Activated naive CD4-positive, alpha-beta T cell treated with anti-CD3 and anti-CD28 coated beads for 36 hours (primary cell): ENCODE results near the gene PSORS1C2. TPM values are rescaled to one million over a fixed set of nuclear protein-coding genes. Genes with fewer than 3 reads are reported as not detected.

Source experiments
- CTCF ChIA-PET: fragments of 350-600 bp; sonication (Branson Sonifier 250); formaldehyde crosslinking; loops from one replicate; lab custom pipeline; 2021; ENCODE audit warnings: antibody characterized with exemption; lab: Charles Lee
- DNase-seq: peaks from one replicate; pipeline ENCODE4 v3.0.0-alpha.2; 2020
- H3K27ac Mint-ChIP-seq: one replicate; pipeline ENCODE4 v1.8.0; 2021; ENCODE audit warnings: mild to moderate bottlenecking, mixed read lengths
- H3K27me3 Mint-ChIP-seq: one replicate; pipeline ENCODE4 v1.8.0; 2021; ENCODE audit warnings: low read depth, mixed read lengths
- H3K36me3 Mint-ChIP-seq: one replicate; pipeline ENCODE4 v1.8.0; 2021; ENCODE audit warnings: low read depth, mixed read lengths
- H3K4me1 Mint-ChIP-seq: one replicate; pipeline ENCODE4 v1.8.0; 2021; ENCODE audit warnings: low read depth, mixed read lengths
- H3K4me3 Mint-ChIP-seq: one replicate; pipeline ENCODE4 v1.8.0; 2021; ENCODE audit warnings: mild to moderate bottlenecking, moderate library complexity, mixed read lengths
- H3K9me3 Mint-ChIP-seq: one replicate; pipeline ENCODE4 v1.8.0; 2021; ENCODE audit warnings: mixed read lengths
- intact Hi-C: fragments of 100-400 bp; cut with micrococcal nuclease; formaldehyde crosslinking; loops from one replicate; pipeline ENCODE4 v1.15.1; 2023
- total RNA-seq, 2 experiments: library from RNA; stranded (reverse); gene quantifications; one replicate each; pipeline ENCODE4 v1.2.3, GENCODE V29; 2021

Gene PSORS1C2
- total RNA-seq, 2 experiments from 2014 or later: not detected

DNA sequence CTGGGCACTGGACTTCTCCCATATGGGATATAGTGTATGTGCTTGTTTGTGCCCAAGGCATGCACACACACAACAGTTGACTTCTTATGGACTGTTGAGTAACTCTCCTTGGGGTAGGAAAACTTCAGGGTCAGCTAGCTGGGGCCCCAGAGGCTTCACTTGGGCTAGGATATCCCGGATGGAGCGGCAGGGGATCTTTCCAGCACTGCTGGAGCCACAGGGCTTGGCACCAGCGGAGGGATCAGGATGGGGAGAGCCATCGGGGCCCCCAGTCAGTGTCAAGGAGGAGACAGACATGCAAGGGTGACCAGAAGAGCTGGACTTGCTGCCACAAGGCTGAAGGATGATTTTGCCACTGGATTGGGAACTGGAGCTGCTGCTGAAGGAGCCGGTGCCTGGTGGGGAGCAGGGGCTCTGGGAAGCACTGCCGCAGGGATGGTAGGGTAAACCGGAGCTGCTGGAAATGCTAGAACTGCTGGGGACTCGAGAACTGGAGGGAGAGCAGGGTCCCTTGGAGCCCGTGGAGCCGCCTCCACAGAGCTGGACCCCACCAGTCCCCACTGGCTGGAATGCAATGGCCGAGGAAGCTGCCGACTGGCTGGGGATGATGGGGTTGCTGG is 22.8 kb downstream of the PSORS1C2 start:
- Mint-ChIP-seq H3K36me3 (no peaks in the 10 kb centered on the region), H3K4me1 (peaks cover 5% of the 10 kb centered on the region), H3K9me3 (no peaks in the 10 kb centered on the region), H3K27me3 (no peaks in the 10 kb centered on the region), H3K27ac (no peak overlapping the region), H3K4me3 (no peak overlapping the region)
- intact Hi-C loops: loop anchor here (1.0 kb wide), 1 partner anchor 29 kb away; no protein-coding TSS in a partner anchor
- DNase-seq: no peak
- CTCF ChIA-PET: interaction anchor here (0.6 to 2.3 kb wide), 5 partner anchors 9 to 29 kb away, joined by 3 to 10 read pairs (median 8); no protein-coding TSS in a partner anchor

GRCh38 chr6:31114970-31115849 is 23.7 kb downstream of the PSORS1C2 start:
- Mint-ChIP-seq H3K27me3 (no peaks in the 10 kb centered on the region), H3K27ac (no peak overlapping the region), H3K4me1 (peaks cover 5% of the 10 kb centered on the region), H3K9me3 (no peaks in the 10 kb centered on the region), H3K36me3 (no peaks in the 10 kb centered on the region), H3K4me3 (no peak overlapping the region)
- DNase-seq: no peak
- intact Hi-C loops: loop anchor here (1.0 kb wide), 1 partner anchor 28 kb away; no protein-coding TSS in a partner anchor
- CTCF ChIA-PET: interaction anchor here (1.5 to 2.3 kb wide), 6 partner anchors 10 to 28 kb away, joined by 3 to 10 read pairs (median 8); no protein-coding TSS in a partner anchor

GRCh38 chr6:31114541-31114878 is 24.4 kb downstream of the PSORS1C2 start, which contains the start of gene PSORS1C1:
Gene PSORS1C1, plus strand, starts transcription at chr6:31114800. Its CDS starts 14,833 bp downstream, at chr6:31129633.
- Mint-ChIP-seq H3K27me3 (no peaks in the 10 kb centered on the region), H3K36me3 (no peaks in the 10 kb centered on the region), H3K9me3 (no peaks in the 10 kb centered on the region), H3K4me1 (peaks cover 5% of the 10 kb centered on the region), H3K27ac (no peak within 1 kb of the TSS), H3K4me3 (no peak within 1 kb of the TSS)
- intact Hi-C loops: no loop called here
- CTCF ChIA-PET: interaction anchor here (1.5 to 2.3 kb wide), 3 partner anchors 13 to 22 kb away, joined by 3 to 8 read pairs (median 4); no protein-coding TSS in a partner anchor
- DNase-seq: no peak

DNA sequence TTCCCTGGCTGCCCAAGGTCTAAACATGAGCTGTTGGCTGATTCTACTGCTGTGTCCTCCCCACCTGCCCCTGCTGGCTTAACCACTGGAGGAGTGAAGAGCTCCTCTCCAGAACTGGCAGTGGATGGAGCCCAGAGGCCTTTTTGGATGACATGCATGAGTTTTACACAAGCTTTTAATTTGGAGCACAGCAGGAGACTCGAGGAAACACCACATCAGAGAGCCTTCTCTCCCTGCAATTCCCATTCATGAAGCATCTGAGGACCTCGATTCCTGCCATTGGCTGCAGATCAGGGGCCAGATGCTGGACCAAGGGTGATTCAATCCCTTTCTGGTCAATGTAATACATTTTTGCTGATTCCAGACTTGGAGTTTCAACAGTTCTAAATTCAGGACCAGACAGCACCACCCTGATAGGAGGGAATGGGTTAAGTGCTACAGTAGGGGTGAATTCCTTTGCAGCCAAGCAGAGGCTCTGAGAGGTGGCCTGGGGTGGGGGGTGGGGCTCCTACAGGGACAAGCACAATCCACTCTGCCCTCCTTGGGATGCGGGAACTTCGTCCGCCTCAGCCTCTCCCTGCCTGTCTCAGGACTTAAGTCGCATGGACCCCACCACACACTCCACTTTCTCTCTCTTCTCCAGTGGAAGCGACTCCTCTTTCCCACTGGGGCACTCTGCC is 24.9 kb downstream of the PSORS1C2 start:
- intact Hi-C loops: no loop called here
- CTCF ChIA-PET: interaction anchor here (1.5 kb wide), 2 partner anchors 13 to 23 kb away, joined by 3 to 4 read pairs; no protein-coding TSS in a partner anchor
- no peaks in the 10 kb centered on the region for H3K36me3 Mint-ChIP-seq
- H3K4me3 Mint-ChIP-seq: no peak overlapping the region
- H3K27ac Mint-ChIP-seq: no peak overlapping the region
- H3K27me3 Mint-ChIP-seq: no peaks in the 10 kb centered on the region
- DNase-seq: no peak
- H3K9me3 Mint-ChIP-seq: no peaks in the 10 kb centered on the region
- H3K4me1 Mint-ChIP-seq: peaks cover 5% of the 10 kb centered on the region

- Mint-ChIP-seq H3K27me3 (no peaks in the 10 kb centered on the region), H3K27ac (no peak within 1 kb of the TSS), H3K4me1 (peaks cover 5% of the 10 kb centered on the region), H3K9me3 (no peaks in the 10 kb centered on the region), H3K4me3 (no peak within 1 kb of the TSS), H3K36me3 (no peaks in the 10 kb centered on the region)
- no peak for DNase-seq
- intact Hi-C loops: no loop called here
- CTCF ChIA-PET: interaction anchor here (0.5 to 0.8 kb wide), 2 partner anchors 14 to 254 kb away, joined by 3 read pairs; no protein-coding TSS in a partner anchor
Observed at GRCh38 chr6:31112478-31112877, 26.4 kb downstream of the PSORS1C2 start, which contains the start of gene C6orf15. Gene C6orf15, minus strand, starts transcription at chr6:31112575. Its CDS starts 20 bp downstream, at chr6:31112555.

DNA sequence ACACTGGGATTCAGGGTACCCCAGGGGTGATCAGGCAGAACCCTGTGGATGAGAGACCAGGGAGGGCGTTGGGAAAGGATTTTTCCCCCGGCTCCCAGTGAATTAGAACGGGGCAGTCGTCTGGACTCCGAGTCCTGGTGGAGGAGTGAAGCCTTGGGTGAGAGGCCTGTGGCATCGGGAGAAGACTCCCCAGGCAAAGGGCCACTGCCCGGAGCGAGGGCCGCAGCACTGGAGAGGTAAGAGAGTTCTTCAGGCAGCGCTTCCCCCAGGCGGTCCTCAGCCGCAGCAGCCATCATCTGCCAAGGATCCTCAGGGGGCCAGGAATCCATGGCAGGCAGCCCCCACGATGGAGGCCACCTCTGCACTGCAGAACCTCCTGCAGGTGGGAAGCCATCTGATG is 27.2 kb downstream of the PSORS1C2 start:
- no peaks in the 10 kb centered on the region for H3K27me3 Mint-ChIP-seq
- CTCF ChIA-PET: interaction anchor here (0.5 to 0.7 kb wide), 2 partner anchors 15 to 44 kb away, joined by 3 read pairs; no protein-coding TSS in a partner anchor
- peaks cover 5% of the 10 kb centered on the region for H3K4me1 Mint-ChIP-seq
- H3K4me3 Mint-ChIP-seq: no peak overlapping the region
- H3K27ac Mint-ChIP-seq: no peak overlapping the region
- no peaks in the 10 kb centered on the region for H3K36me3 Mint-ChIP-seq
- no peak for DNase-seq
- intact Hi-C loops: no loop called here
- no peaks in the 10 kb centered on the region for H3K9me3 Mint-ChIP-seq

GRCh38 chr6:31110825-31111582 is 27.9 kb downstream of the PSORS1C2 start:
- no peaks in the 10 kb centered on the region for H3K27me3 Mint-ChIP-seq
- no peak overlapping the region for H3K4me3 Mint-ChIP-seq
- DNase-seq: no peak
- H3K9me3 Mint-ChIP-seq: no peaks in the 10 kb centered on the region
- H3K4me1 Mint-ChIP-seq: peaks cover 5% of the 10 kb centered on the region
- H3K36me3 Mint-ChIP-seq: no peaks in the 10 kb centered on the region
- CTCF ChIA-PET: interaction anchor here (0.7 to 1.1 kb wide), 2 partner anchors 16 to 45 kb away, joined by 3 read pairs; no protein-coding TSS in a partner anchor
- intact Hi-C loops: no loop called here
- H3K27ac Mint-ChIP-seq: no peak overlapping the region

DNA sequence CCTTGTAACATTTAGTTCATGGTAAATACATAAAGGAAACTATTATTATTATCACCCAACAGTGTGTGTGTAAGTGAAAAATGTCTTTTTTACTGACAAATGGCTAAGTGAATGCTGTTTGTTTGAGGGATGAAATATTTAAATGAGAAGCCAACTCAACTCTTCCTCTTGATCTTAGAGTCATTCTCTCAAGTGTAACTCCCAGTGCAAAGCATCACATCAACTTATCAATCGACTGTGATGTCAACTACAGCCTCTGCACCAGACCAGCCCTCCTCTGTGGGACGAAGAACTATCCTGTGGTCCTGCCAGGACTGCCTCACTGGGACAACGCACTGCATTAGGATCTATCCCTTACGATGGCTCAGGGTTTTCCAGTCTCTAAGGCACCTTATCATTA is 31.8 kb downstream of the PSORS1C2 start:
- no peak for DNase-seq
- Mint-ChIP-seq H3K27ac (no peak overlapping the region), H3K36me3 (no peaks in the 10 kb centered on the region), H3K9me3 (no peaks in the 10 kb centered on the region), H3K27me3 (no peaks in the 10 kb centered on the region), H3K4me3 (no peak overlapping the region), H3K4me1 (peaks cover 3% of the 10 kb centered on the region)
- intact Hi-C loops: no loop called here
- CTCF ChIA-PET: no interaction called here

- Mint-ChIP-seq H3K36me3 (no peaks in the 10 kb centered on the region), H3K9me3 (no peaks in the 10 kb centered on the region), H3K4me1 (peaks cover 4% of the 10 kb centered on the region), H3K4me3 (no peak overlapping the region), H3K27ac (no peak overlapping the region), H3K27me3 (no peaks in the 10 kb centered on the region)
- CTCF ChIA-PET: interaction anchor here (1.1 kb wide), 1 partner anchor 23 kb away, joined by 3 read pairs; no protein-coding TSS in a partner anchor
- no peak for DNase-seq
- intact Hi-C loops: no loop called here
Observed at GRCh38 chr6:31103136-31103535, 35.7 kb downstream of the PSORS1C2 start.

DNA sequence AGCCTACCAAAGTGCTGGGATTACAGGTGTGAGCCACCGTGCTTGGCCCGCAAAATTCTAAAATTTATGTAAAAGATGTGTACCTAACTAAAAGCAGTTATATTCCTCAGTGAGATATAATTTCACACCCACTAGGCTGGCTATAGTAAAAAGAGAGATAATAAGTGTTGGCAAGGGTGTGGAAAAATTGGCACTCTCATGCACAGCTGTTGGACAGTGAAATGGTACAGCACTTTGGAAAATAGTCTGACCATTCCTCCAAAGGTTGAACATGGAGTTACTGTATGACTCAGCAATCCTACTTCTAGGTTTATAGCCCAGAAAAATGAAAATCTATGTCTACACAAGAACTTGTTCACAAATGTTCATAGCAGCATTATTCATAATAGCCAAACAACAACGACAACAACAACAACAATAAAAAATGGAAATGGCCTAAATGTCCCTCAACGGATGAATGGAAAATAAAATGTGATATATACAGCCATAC is 40.4 kb downstream of the PSORS1C2 start:
- H3K27ac Mint-ChIP-seq: no peak overlapping the region
- peaks cover 39% of the 10 kb centered on the region for H3K4me1 Mint-ChIP-seq
- no peaks in the 10 kb centered on the region for H3K9me3 Mint-ChIP-seq
- H3K36me3 Mint-ChIP-seq: no peaks in the 10 kb centered on the region
- no peak overlapping the region for H3K4me3 Mint-ChIP-seq
- DNase-seq: no peak
- intact Hi-C loops: no loop called here
- CTCF ChIA-PET: no interaction called here
- no peaks in the 10 kb centered on the region for H3K27me3 Mint-ChIP-seq

GRCh38 chr6:31096656-31097055 is 42.2 kb downstream of the PSORS1C2 start:
- no peaks in the 10 kb centered on the region for H3K9me3 Mint-ChIP-seq
- no peak overlapping the region for H3K27ac Mint-ChIP-seq

More at GRCh38 chr6:31096656-31097055, 42.2 kb downstream of the PSORS1C2 start:
- Mint-ChIP-seq H3K27me3 (no peaks in the 10 kb centered on the region), H3K4me1 (peaks cover 36% of the 10 kb centered on the region), H3K4me3 (no peak overlapping the region), H3K36me3 (no peaks in the 10 kb centered on the region)
- CTCF ChIA-PET: interaction anchor here (0.7 kb wide), 1 partner anchor 11 kb away, joined by 3 read pairs; no protein-coding TSS in a partner anchor
- intact Hi-C loops: no loop called here
- no peak for DNase-seq
